Immature natural killer cell (primary cell): ENCODE measurements around the gene TTC9. TPM values are rescaled to one million over a fixed set of nuclear protein-coding genes. Genes with fewer than 3 reads are reported as not detected.

Source experiments
- DNase-seq, 3 donors: peaks; one replicate each; pipeline ENCODE4 v3.0.0; 2022; ENCODE audit warnings: mixed read lengths in 1 of 3
- H3K27ac Mint-ChIP-seq, 6 donors: one replicate each; pipeline ENCODE4 v1.8.0; 2020; ENCODE audit warnings: mixed read lengths in 6 of 6, mild to moderate bottlenecking in 5 of 6, inconsistent platforms in 4 of 6, moderate library complexity in 3 of 6
- H3K27me3 Mint-ChIP-seq, 3 donors: one replicate each; pipeline ENCODE4 v1.8.0; 2020 to 2021; ENCODE audit warnings: low read depth in 3 of 3, mild to moderate bottlenecking in 3 of 3, mixed read lengths in 3 of 3, moderate library complexity in 3 of 3, inconsistent platforms in 1 of 3
- H3K36me3 Mint-ChIP-seq, 3 donors: one replicate each; pipeline ENCODE4 v1.8.0; 2020; ENCODE audit warnings: mixed read lengths in 3 of 3, inconsistent platforms in 2 of 3, mild to moderate bottlenecking in 2 of 3
- H3K4me1 Mint-ChIP-seq, 2 donors: one replicate each; pipeline ENCODE4 v1.8.0; 2020; ENCODE audit warnings: inconsistent platforms in 2 of 2, mild to moderate bottlenecking in 2 of 2, mixed read lengths in 2 of 2, moderate library complexity in 1 of 2
- H3K4me3 Mint-ChIP-seq, 5 donors: one replicate each; pipeline ENCODE4 v1.8.0; 2020; ENCODE audit warnings: mild to moderate bottlenecking in 5 of 5, mixed read lengths in 5 of 5, inconsistent platforms in 3 of 5, moderate library complexity in 3 of 5
- H3K9me3 Mint-ChIP-seq, 6 donors: one replicate each; pipeline ENCODE4 v1.8.0; 2020; ENCODE audit warnings: mild to moderate bottlenecking in 6 of 6, mixed read lengths in 6 of 6, inconsistent platforms in 4 of 6, moderate library complexity in 3 of 6
- polyA plus RNA-seq, 3 donors: library from polyadenylated mRNA; unstranded; fragments of 300-500 nt; fragmentation: Illumina TruSeq; gene quantifications; one replicate each; pipeline ENCODE4 v1.2.3, GENCODE V29; 2021

The TTC9 gene
- polyA plus RNA-seq, 3 donors from 2014 or later, result 0.98 to 1.4 (median 1.3) TPM

GRCh38 chr14:70622111-70622712 lies 19.5 kb upstream of the TTC9 start:
- DNase-seq, result peak; percentile 20 to 35 (median 34)
- H3K4me1 Mint-ChIP-seq, result no peaks in the 10 kb centered on the region
- H3K4me3 Mint-ChIP-seq, result no peak overlapping the region
- H3K27ac Mint-ChIP-seq, result no peak overlapping the region
- peaks cover 3 to 11% (median 6%) of the 10 kb centered on the region in 3 donors for H3K36me3 Mint-ChIP-seq
- H3K27me3 Mint-ChIP-seq, result peaks cover 2 to 27% (median 6%) of the 10 kb centered on the region in 3 donors
- peaks cover 3 to 19% (median 15%) of the 10 kb centered on the region in 6 donors for H3K9me3 Mint-ChIP-seq

GRCh38 chr14:70624972-70625371 lies 16.7 kb upstream of the TTC9 start:
- H3K36me3 Mint-ChIP-seq, result peaks cover 3 to 11% (median 6%) of the 10 kb centered on the region in 3 donors
- no peak overlapping the region for H3K27ac Mint-ChIP-seq
- peaks cover 4 to 23% (median 6%) of the 10 kb centered on the region in 3 donors for H3K27me3 Mint-ChIP-seq
- H3K4me3 Mint-ChIP-seq, result no peak overlapping the region
- no peak for DNase-seq
- H3K9me3 Mint-ChIP-seq, result peaks cover 3 to 26% (median 21%) of the 10 kb centered on the region in 6 donors
- no peaks in the 10 kb centered on the region for H3K4me1 Mint-ChIP-seq

- H3K27me3 Mint-ChIP-seq, result peaks cover 4 to 9% (median 9%) of the 10 kb centered on the region in 3 donors
- H3K9me3 Mint-ChIP-seq, result peaks cover 2 to 9% (median 8%) of the 10 kb centered on the region in 6 donors
- no peak overlapping the region for H3K27ac Mint-ChIP-seq
- no peak for DNase-seq
- H3K36me3 Mint-ChIP-seq, result peaks cover 0 to 5% (median 0%) of the 10 kb centered on the region in 3 donors
- H3K4me1 Mint-ChIP-seq, result no peaks in the 10 kb centered on the region
- no peak overlapping the region for H3K4me3 Mint-ChIP-seq
These were observed 9.8 kb upstream of the TTC9 start for GRCh38 chr14:70631948-70632347.

- H3K27ac Mint-ChIP-seq, result no peak overlapping the region
- DNase-seq, result no peak
- H3K4me1 Mint-ChIP-seq, result peaks cover 9 to 12% of the 10 kb centered on the region in 2 donors
- H3K4me3 Mint-ChIP-seq, result no peak overlapping the region
- H3K36me3 Mint-ChIP-seq, result peaks cover 0 to 5% (median 0%) of the 10 kb centered on the region in 3 donors
- H3K27me3 Mint-ChIP-seq, result peaks cover 5 to 13% (median 6%) of the 10 kb centered on the region in 3 donors
- H3K9me3 Mint-ChIP-seq, result peaks cover 0 to 2% (median 0%) of the 10 kb centered on the region in 6 donors
These were observed 5.6 kb upstream of the TTC9 start for GRCh38 chr14:70635971-70636595.

- peaks cover 20 to 27% of the 10 kb centered on the region in 2 donors for H3K4me1 Mint-ChIP-seq
- H3K27me3 Mint-ChIP-seq, result peaks cover 4 to 23% (median 8%) of the 10 kb centered on the region in 3 donors
- H3K9me3 Mint-ChIP-seq, result peaks cover 0 to 2% (median 0%) of the 10 kb centered on the region in 6 donors
- H3K27ac Mint-ChIP-seq, result no peak overlapping the region
- DNase-seq, result no peak
- peaks cover 0 to 5% (median 0%) of the 10 kb centered on the region in 3 donors for H3K36me3 Mint-ChIP-seq
- no peak overlapping the region for H3K4me3 Mint-ChIP-seq
These were observed 3.3 kb upstream of the TTC9 start for GRCh38 chr14:70638416-70638815.

GRCh38 chr14:70640938-70641547 lies 673 bp upstream of the TTC9 start:
- peak; percentile 8 to 18 (median 15) for DNase-seq
- Mint-ChIP-seq H3K27me3 (peaks cover 4 to 30% (median 8%) of the 10 kb centered on the region in 3 donors), H3K36me3 (peaks cover 0 to 4% (median 0%) of the 10 kb centered on the region in 3 donors), H3K9me3 (peaks cover 0 to 2% (median 0%) of the 10 kb centered on the region in 6 donors), H3K4me1 (peaks cover 32 to 40% of the 10 kb centered on the region in 2 donors), H3K4me3 (peak overlapping the region; percentile 89 to 93 (median 90)), H3K27ac (peak overlapping the region; percentile 2 to 85 (median 64))

GRCh38 chr14:70642303-70643235 lies 853 bp downstream of the TTC9 start:
- Mint-ChIP-seq H3K27ac (peak overlapping the region in 5 of 6 donors; percentile 42 to 83 (median 59)), H3K4me3 (peak overlapping the region; percentile 80 to 92 (median 89)), H3K9me3 (no peaks in the 10 kb centered on the region), H3K27me3 (peaks cover 4 to 32% (median 8%) of the 10 kb centered on the region in 3 donors), H3K36me3 (no peaks in the 10 kb centered on the region), H3K4me1 (peaks cover 39 to 50% of the 10 kb centered on the region in 2 donors)
- peak; percentile 5 to 19 (median 10) for DNase-seq

GRCh38 chr14:70643967-70644366 lies 2.3 kb downstream of the TTC9 start:
- H3K4me3 Mint-ChIP-seq, result peak overlapping the region in 4 of 5 donors; percentile 80 to 92 (median 88)
- peaks cover 39 to 52% of the 10 kb centered on the region in 2 donors for H3K4me1 Mint-ChIP-seq
- H3K36me3 Mint-ChIP-seq, result no peaks in the 10 kb centered on the region
- no peaks in the 10 kb centered on the region for H3K9me3 Mint-ChIP-seq
- DNase-seq, result no peak
- no peak overlapping the region for H3K27ac Mint-ChIP-seq
- peaks cover 5 to 31% (median 6%) of the 10 kb centered on the region in 3 donors for H3K27me3 Mint-ChIP-seq

GRCh38 chr14:70645892-70646291 lies 4.2 kb downstream of the TTC9 start:
- peaks cover 29 to 45% of the 10 kb centered on the region in 2 donors for H3K4me1 Mint-ChIP-seq
- no peak for DNase-seq

GRCh38 chr14:70646705-70647104 lies 5.0 kb downstream of the TTC9 start:
- Mint-ChIP-seq H3K4me3 (no peak overlapping the region), H3K27me3 (peaks cover 0 to 22% (median 5%) of the 10 kb centered on the region in 3 donors), H3K4me1 (peaks cover 23 to 40% of the 10 kb centered on the region in 2 donors), H3K27ac (peak overlapping the region in 1 of 6 donors; percentile 72), H3K9me3 (no peaks in the 10 kb centered on the region), H3K36me3 (no peaks in the 10 kb centered on the region)
- no peak for DNase-seq

More at GRCh38 chr14:70645892-70646291, 4.2 kb downstream of the TTC9 start:
- Mint-ChIP-seq H3K27ac (no peak overlapping the region), H3K9me3 (no peaks in the 10 kb centered on the region), H3K36me3 (no peaks in the 10 kb centered on the region), H3K4me3 (no peak overlapping the region), H3K27me3 (peaks cover 4 to 27% (median 5%) of the 10 kb centered on the region in 3 donors)

- DNase-seq, result no peak
- Mint-ChIP-seq H3K27me3 (peaks cover 0 to 12% (median 2%) of the 10 kb centered on the region in 3 donors), H3K36me3 (no peaks in the 10 kb centered on the region), H3K4me1 (peaks cover 13 to 35% of the 10 kb centered on the region in 2 donors), H3K4me3 (no peak overlapping the region), H3K9me3 (no peaks in the 10 kb centered on the region), H3K27ac (no peak overlapping the region)
These were observed 6.6 kb downstream of the TTC9 start for GRCh38 chr14:70648346-70648745.

- H3K9me3 Mint-ChIP-seq, result no peaks in the 10 kb centered on the region
- peaks cover 10 to 33% of the 10 kb centered on the region in 2 donors for H3K4me1 Mint-ChIP-seq
- no peak overlapping the region for H3K4me3 Mint-ChIP-seq
- H3K36me3 Mint-ChIP-seq, result no peaks in the 10 kb centered on the region
- no peak overlapping the region for H3K27ac Mint-ChIP-seq
- H3K27me3 Mint-ChIP-seq, result peaks cover 0 to 4% (median 4%) of the 10 kb centered on the region in 3 donors
- no peak for DNase-seq
These were observed 8.1 kb downstream of the TTC9 start for GRCh38 chr14:70649803-70650202.

GRCh38 chr14:70651522-70651921 lies 9.8 kb downstream of the TTC9 start:
- no peak overlapping the region for H3K4me3 Mint-ChIP-seq
- H3K36me3 Mint-ChIP-seq, result peaks cover 0 to 4% (median 0%) of the 10 kb centered on the region in 3 donors
- peak overlapping the region in 1 of 6 donors; percentile 26 for H3K27ac Mint-ChIP-seq
- H3K27me3 Mint-ChIP-seq, result peaks cover 0 to 4% (median 2%) of the 10 kb centered on the region in 3 donors
- peaks cover 24 to 36% of the 10 kb centered on the region in 2 donors for H3K4me1 Mint-ChIP-seq
- H3K9me3 Mint-ChIP-seq, result no peaks in the 10 kb centered on the region
- no peak for DNase-seq
